ENCODE results near the gene AFG1L.

DNA sequence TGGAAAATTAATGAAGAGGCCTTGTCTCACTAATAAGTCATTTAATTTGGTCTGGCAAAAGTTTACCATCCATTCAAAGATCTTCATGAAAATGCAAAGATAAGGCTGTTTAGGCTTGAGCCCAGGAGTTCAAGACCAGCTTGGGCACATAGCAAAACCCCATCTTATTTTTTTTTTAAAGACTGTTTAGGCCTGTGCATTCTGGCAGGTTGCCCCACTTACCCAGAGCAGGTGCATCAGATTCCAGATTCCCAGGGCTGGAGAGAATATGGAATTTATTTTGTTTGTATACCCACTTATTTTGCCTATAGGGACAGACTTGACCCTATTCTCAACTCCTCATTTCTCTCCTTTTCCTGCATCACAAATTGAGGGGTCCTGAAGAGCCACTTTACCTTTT is 271.6 kb downstream of the AFG1L start:
- TF ChIP-seq, protein P1, sequence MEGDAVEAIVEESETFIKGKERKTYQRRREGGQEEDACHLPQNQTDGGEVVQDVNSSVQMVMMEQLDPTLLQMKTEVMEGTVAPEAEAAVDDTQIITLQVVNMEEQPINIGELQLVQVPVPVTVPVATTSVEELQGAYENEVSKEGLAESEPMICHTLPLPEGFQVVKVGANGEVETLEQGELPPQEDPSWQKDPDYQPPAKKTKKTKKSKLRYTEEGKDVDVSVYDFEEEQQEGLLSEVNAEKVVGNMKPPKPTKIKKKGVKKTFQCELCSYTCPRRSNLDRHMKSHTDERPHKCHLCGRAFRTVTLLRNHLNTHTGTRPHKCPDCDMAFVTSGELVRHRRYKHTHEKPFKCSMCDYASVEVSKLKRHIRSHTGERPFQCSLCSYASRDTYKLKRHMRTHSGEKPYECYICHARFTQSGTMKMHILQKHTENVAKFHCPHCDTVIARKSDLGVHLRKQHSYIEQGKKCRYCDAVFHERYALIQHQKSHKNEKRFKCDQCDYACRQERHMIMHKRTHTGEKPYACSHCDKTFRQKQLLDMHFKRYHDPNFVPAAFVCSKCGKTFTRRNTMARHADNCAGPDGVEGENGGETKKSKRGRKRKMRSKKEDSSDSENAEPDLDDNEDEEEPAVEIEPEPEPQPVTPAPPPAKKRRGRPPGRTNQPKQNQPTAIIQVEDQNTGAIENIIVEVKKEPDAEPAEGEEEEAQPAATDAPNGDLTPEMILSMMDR (IDR thresholded peaks at IDR 0.05): no peak
- TF ChIP-seq EP300 (IDR thresholded peaks at IDR 0.05; ENCODE audit: borderline replicate concordance in 1 of 2, low read depth in 1 of 2, low read length in 1 of 2) (no peak), RCOR1 (IDR thresholded peaks at IDR 0.05; ENCODE audit: low read length) (no peak), GATA2 (CRISPR knock-in tag; IDR thresholded peaks at IDR 0.05) (no peak), POLR2AphosphoS5 (IDR thresholded peaks at IDR 0.05; ENCODE audit: low read depth, low read length) (no peak)

All from SK-N-SH (cell line).